Measurements from ENCODE around the gene RPS24. TPM values are rescaled to one million over a fixed set of nuclear protein-coding genes. Genes with fewer than 3 reads are reported as not detected.
"Not testable (repeated sequence)": the region's sequence is repeated elsewhere in the genome, so short reads cannot be mapped to it uniquely, and the experiment has no call there.

RPS24 gene
- total RNA-seq, 2 experiments from 2014 or later, result 1,812 to 1,903 TPM

DNA sequence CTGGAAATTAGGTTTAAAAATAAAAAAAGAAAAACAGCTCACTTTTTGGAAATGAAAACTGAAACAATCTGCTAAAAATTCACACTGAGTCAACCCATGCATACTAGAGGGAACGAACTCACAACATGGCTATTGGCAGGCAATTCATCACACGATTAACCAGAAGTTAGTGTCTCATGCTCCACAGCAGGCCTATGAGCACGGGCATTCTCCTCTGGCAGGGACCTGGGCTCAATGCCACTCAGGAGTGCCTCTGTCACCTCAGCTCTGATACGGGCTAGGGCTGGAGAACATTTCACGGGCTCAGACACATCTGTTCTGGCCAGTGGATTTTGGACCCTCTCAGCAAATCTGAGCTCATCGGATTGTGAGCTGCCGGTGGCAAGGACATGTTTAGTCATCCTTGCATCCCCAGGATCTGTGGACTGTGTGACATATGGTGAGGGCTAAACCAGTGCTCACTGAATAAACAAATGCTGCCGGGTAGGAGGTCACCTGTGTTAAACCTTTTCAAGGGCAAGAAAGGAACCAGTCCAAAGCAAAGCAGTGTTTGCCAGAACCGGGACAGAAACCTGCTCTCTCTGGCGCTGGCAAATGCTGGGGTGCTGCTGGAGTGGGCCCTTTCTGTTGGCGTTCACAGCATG is 44.5 kb upstream of the RPS24 start:
- ChIA-PET POLR2A (no interaction called here), CTCF (no interaction called here)
- Mint-ChIP-seq H3K9me3 (no peaks in the 10 kb centered on the region), H3K27ac (no peak overlapping the region), H3K4me1 (ENCODE audit: low read depth) (no peaks in the 10 kb centered on the region), H3K27me3 (no peaks in the 10 kb centered on the region), H3K36me3 (ENCODE audit: low read depth) (peaks cover 99% of the 10 kb centered on the region), H3K4me3 (no peak overlapping the region)
- TF ChIP-seq CTCF (IDR thresholded peaks at IDR 0.05), result no peak
- no peak overlapping the region for H3K27ac ChIP-seq (ENCODE audit: low read depth in 1 of 2, low read length in 2 of 2)
- DNase-seq, result no peak
- no peaks in the 10 kb centered on the region for H3K4me1 ChIP-seq (ENCODE audit: insufficient read depth, low read length)
- peaks cover 93% of the 10 kb centered on the region for H3K36me3 ChIP-seq (ENCODE audit: insufficient read depth, low read length)
- no peak for ATAC-seq (ENCODE audit: poor library complexity)
- intact Hi-C loops (cut with DNase I, micrococcal nuclease), result no loop called here
- H3K27me3 ChIP-seq (ENCODE audit: control insufficient read depth in 1 of 2, insufficient read depth in 2 of 2, low read length in 2 of 2), result no peaks in the 10 kb centered on the region
- H3K4me3 ChIP-seq (ENCODE audit: low read length), result no peak overlapping the region
- no peaks in the 10 kb centered on the region for H3K9me3 ChIP-seq (ENCODE audit: control insufficient read depth in 1 of 2, insufficient read depth in 1 of 2, low read length in 2 of 2)

DNA sequence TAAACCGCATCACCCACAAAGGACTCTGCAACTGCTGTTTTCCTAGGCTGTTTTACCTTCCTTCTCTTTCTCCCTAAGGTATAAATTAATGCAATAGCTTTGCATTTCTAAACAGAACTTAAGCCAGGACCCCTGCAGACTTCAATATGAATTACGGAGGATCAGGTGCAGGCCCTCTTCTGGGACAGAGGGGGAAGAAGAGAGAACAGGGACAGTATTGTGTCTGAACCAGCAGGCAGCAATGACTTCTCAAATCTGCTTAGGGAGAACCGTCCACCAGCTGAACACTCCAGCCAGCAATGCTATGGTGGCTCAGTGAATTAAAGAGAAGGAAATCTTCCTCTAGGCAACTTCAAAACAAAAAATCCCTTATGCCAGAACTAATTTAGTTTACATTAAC is 40.0 kb upstream of the RPS24 start:
- Histone ChIP-seq H3K9me3 (ENCODE audit: control insufficient read depth in 1 of 2, insufficient read depth in 1 of 2, low read length in 2 of 2) (no peaks in the 10 kb centered on the region), H3K27ac (ENCODE audit: low read depth in 1 of 2, low read length in 2 of 2) (no peak overlapping the region), H3K4me1 (ENCODE audit: insufficient read depth, low read length) (no peaks in the 10 kb centered on the region), H3K27me3 (ENCODE audit: control insufficient read depth in 1 of 2, insufficient read depth in 2 of 2, low read length in 2 of 2) (no peaks in the 10 kb centered on the region), H3K4me3 (ENCODE audit: low read length) (no peak overlapping the region), H3K36me3 (ENCODE audit: insufficient read depth, low read length) (peaks cover 55% of the 10 kb centered on the region)
- H3K4me3 Mint-ChIP-seq, result no peak overlapping the region
- no peaks in the 10 kb centered on the region for H3K4me1 Mint-ChIP-seq (ENCODE audit: low read depth)
- no peak overlapping the region for H3K27ac Mint-ChIP-seq
- H3K27me3 Mint-ChIP-seq, result no peaks in the 10 kb centered on the region
- DNase-seq, result no peak
- H3K36me3 Mint-ChIP-seq (ENCODE audit: low read depth), result peaks cover 87% of the 10 kb centered on the region
- POLR2A ChIA-PET, result no interaction called here
- no peaks in the 10 kb centered on the region for H3K9me3 Mint-ChIP-seq
- CTCF ChIA-PET, result no interaction called here
- intact Hi-C loops (cut with DNase I, micrococcal nuclease), result no loop called here
- no peak for TF ChIP-seq CTCF (IDR thresholded peaks at IDR 0.05)
- ATAC-seq (ENCODE audit: poor library complexity), result no peak

DNA sequence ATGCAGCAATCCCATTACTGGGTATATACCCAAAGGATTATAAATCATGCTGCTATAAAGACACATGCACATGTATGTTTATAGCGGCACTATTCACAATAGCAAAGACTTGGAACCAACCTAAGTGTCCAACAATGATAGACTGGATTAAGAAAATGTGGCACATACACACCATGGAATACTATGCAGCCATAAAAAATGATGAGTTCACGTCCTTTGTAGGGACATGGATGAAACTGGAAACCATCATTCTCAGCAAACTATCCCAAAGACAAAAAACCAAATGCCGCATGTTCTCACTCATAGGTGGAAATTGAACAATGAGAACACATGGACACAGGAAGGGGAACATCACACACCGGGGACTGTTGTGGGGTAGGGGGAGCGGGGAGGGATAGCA is 34.9 kb upstream of the RPS24 start:
- H3K27ac Mint-ChIP-seq, result not testable (repeated sequence)

DNA sequence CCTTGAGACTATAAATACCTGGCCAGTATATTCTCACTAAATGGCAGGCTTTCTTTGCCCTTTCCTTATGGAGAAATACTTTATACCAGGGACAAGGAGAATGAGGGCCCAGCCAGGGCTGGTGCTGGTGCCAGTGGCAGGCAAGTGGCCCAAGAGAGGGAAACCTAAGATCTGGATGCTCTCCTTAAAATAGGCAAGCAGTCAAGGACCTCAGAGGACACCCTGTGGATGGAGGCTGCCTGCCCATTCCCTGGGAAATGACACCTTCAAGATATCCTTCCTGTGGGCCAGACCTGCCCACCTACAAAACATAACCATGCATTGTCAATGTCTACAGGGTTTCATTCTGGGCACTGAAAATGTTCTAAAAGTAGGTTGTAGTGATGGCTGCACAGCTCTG is 33.5 kb upstream of the RPS24 start:
- POLR2A ChIA-PET, result no interaction called here
- intact Hi-C loops (cut with DNase I, micrococcal nuclease), result no loop called here
- no peaks in the 10 kb centered on the region for H3K27me3 Mint-ChIP-seq

More for the DNA sequence above, 34.9 kb upstream of the RPS24 start:
- H3K9me3 ChIP-seq (ENCODE audit: control insufficient read depth in 1 of 2, insufficient read depth in 1 of 2, low read length in 2 of 2); intact Hi-C loops (cut with DNase I, micrococcal nuclease); H3K27me3 ChIP-seq (ENCODE audit: control insufficient read depth in 1 of 2, insufficient read depth in 2 of 2, low read length in 2 of 2); H3K4me3 ChIP-seq (ENCODE audit: low read length); DNase-seq; H3K9me3 Mint-ChIP-seq; CTCF ChIA-PET; H3K27ac ChIP-seq (ENCODE audit: low read depth in 1 of 2, low read length in 2 of 2); POLR2A ChIA-PET; H3K4me1 ChIP-seq (ENCODE audit: insufficient read depth, low read length); H3K27me3 Mint-ChIP-seq; ATAC-seq (ENCODE audit: poor library complexity); H3K4me1 Mint-ChIP-seq (ENCODE audit: low read depth); H3K4me3 Mint-ChIP-seq: not testable (repeated sequence)
- peaks cover 88% of the 10 kb centered on the region for H3K36me3 Mint-ChIP-seq (ENCODE audit: low read depth)
- H3K36me3 ChIP-seq (ENCODE audit: insufficient read depth, low read length), result peaks cover 51% of the 10 kb centered on the region

More for the DNA sequence above, 33.5 kb upstream of the RPS24 start:
- TF ChIP-seq CTCF (IDR thresholded peaks at IDR 0.05), result no peak
- H3K36me3 ChIP-seq (ENCODE audit: insufficient read depth, low read length), result peaks cover 58% of the 10 kb centered on the region
- CTCF ChIA-PET, result no interaction called here
- ATAC-seq (ENCODE audit: poor library complexity) (no peak), DNase-seq (no peak)
- Mint-ChIP-seq H3K4me3 (no peak overlapping the region), H3K27ac (no peak overlapping the region), H3K36me3 (ENCODE audit: low read depth) (peaks cover 93% of the 10 kb centered on the region), H3K4me1 (ENCODE audit: low read depth) (no peaks in the 10 kb centered on the region), H3K9me3 (no peaks in the 10 kb centered on the region)
- H3K9me3 ChIP-seq (ENCODE audit: control insufficient read depth in 1 of 2, insufficient read depth in 1 of 2, low read length in 2 of 2), result no peaks in the 10 kb centered on the region
- H3K4me1 ChIP-seq (ENCODE audit: insufficient read depth, low read length), result no peaks in the 10 kb centered on the region
- no peaks in the 10 kb centered on the region for H3K27me3 ChIP-seq (ENCODE audit: control insufficient read depth in 1 of 2, insufficient read depth in 2 of 2, low read length in 2 of 2)
- no peak overlapping the region for H3K27ac ChIP-seq (ENCODE audit: low read depth in 1 of 2, low read length in 2 of 2)
- no peak overlapping the region for H3K4me3 ChIP-seq (ENCODE audit: low read length)

Measured in CD4-positive, alpha-beta T cell (primary cell).